ENCODE data around the gene PDPK1.
"Not testable (repeated sequence)": the region's sequence is repeated elsewhere in the genome, so short reads cannot be mapped to it uniquely, and the experiment has no call there.

- TF ChIP-seq CTCF (IDR thresholded peaks at IDR 0.05; ENCODE audit: low read length), result peak; percentile 13; the same call in 1 of the 2 replicates
- not testable (repeated sequence) for TF ChIP-seq EZH2 (IDR thresholded peaks at IDR 0.05; ENCODE audit: borderline replicate concordance, low read length)
These were observed 13.6 kb downstream of the PDPK1 start for GRCh38 chr16:2551420-2551889.

Measured in OCI-LY1 (cell line).